GM12878 (cell line): ENCODE results near the gene FGGY. TPM values are rescaled to one million over a fixed set of nuclear protein-coding genes. Genes with fewer than 3 reads are reported as not detected.
"Not testable (repeated sequence)": the region's sequence is repeated elsewhere in the genome, so short reads cannot be mapped to it uniquely, and the experiment has no call there.

Experiments
- ATAC-seq: fragments of 200-7000 bp; cut with Tn5 transposase; 3 replicates; pipeline ENCODE4 v1.9.1; 2020; ENCODE audit warnings: mild to moderate bottlenecking, moderate library complexity
- BruUV-seq: library from RNA; stranded (reverse); fragments of 400-500 nt; replicated peaks from 2 replicates; lab custom pipeline; 2021; lab: Mats Ljungman, UMichigan
- CTCF ChIA-PET: fragments of 300-600 bp; sonication (Branson Sonifier 250); formaldehyde crosslinking; extraction: SDS; loops from one replicate; lab custom pipeline; 2021; ENCODE audit warnings: inconsistent platforms; lab: Yijun Ruan, JAX
- POLR2A ChIA-PET: fragments of 350-600 bp; formaldehyde crosslinking; extraction: SDS; loops from one replicate; lab custom pipeline; 2021; ENCODE audit warnings: inconsistent platforms; lab: Charles Lee
- RAD21 ChIA-PET: fragments of 300-600 bp; sonication (Branson Sonifier 250); formaldehyde crosslinking; loops from one replicate; lab custom pipeline; 2023; ENCODE audit warnings: antibody characterized with exemption; ENCODE audit not compliant: unreplicated experiment; lab: Charles Lee
- SMC1A ChIA-PET: fragments of 300-600 bp; sonication (Branson Sonifier 250); formaldehyde crosslinking; loops from one replicate; lab custom pipeline; 2023; ENCODE audit not compliant: unreplicated experiment, uncharacterized antibody; lab: Charles Lee
- DNase-seq: peaks from one replicate; pipeline ENCODE4 v3.0.0-alpha.2; 2011; ENCODE audit warnings: low read depth, low spot score
- FAIRE-seq: peaks from 3 replicates; lab custom pipeline; 2011; peaks lifted over from hg19 to GRCh38; lab: Jason Lieb, UNC
- H2AFZ ChIP-seq: 2 replicates; pipeline ENCODE4 v1.6.0; 2011; ENCODE audit warnings: low read depth, low read length, control low read depth; ENCODE audit not compliant: control insufficient read depth
- H3K27ac ChIP-seq: 2 replicates; pipeline ENCODE4 v1.5.1; 2011; ENCODE audit warnings: control low read depth; ENCODE audit not compliant: control insufficient read depth, insufficient read depth
- H3K27me3 ChIP-seq, 2 experiments: replicated peaks in 1 of 2; 2 replicates each; pipeline versions ENCODE4 v1.6.0 to v1.6.1; 2011; ENCODE audit warnings: low read length in 1 of 2; ENCODE audit not compliant: control insufficient read depth in 2 of 2, insufficient read depth in 2 of 2
- H3K36me3 ChIP-seq, 2 experiments: 2 replicates each; pipeline ENCODE4 v1.5.1; 2011; ENCODE audit warnings: low read length in 1 of 2; ENCODE audit not compliant: control insufficient read depth in 2 of 2, insufficient read depth in 2 of 2
- H3K4me1 ChIP-seq: 2 replicates; pipeline ENCODE4 v1.6.1; 2011; ENCODE audit warnings: mild to moderate bottlenecking, low read length, moderate library complexity, mixed read lengths; ENCODE audit not compliant: control insufficient read depth, insufficient read depth
- H3K4me2 ChIP-seq: 2 replicates; pipeline ENCODE4 v1.6.0; 2011; ENCODE audit warnings: control low read depth; ENCODE audit not compliant: control insufficient read depth, insufficient read depth
- H3K4me3 ChIP-seq: fragments of 200-600 bp; sonication (generic); 2 replicates; pipeline ENCODE4 v1.5.1; 2016
- H3K79me2 ChIP-seq: 2 replicates; pipeline ENCODE4 v1.6.0; 2011; ENCODE audit warnings: low read length; ENCODE audit not compliant: control insufficient read depth, insufficient read depth
- H3K9ac ChIP-seq: 2 replicates; pipeline ENCODE4 v1.8.0; 2011; ENCODE audit warnings: low read length, control low read depth, mixed read lengths; ENCODE audit not compliant: control insufficient read depth, insufficient read depth
- H3K9me3 ChIP-seq: replicated peaks from 3 replicates; pipeline ENCODE4 v1.5.1; 2011; ENCODE audit warnings: mild to moderate bottlenecking, low read length; ENCODE audit not compliant: control insufficient read depth, insufficient read depth
- H4K20me1 ChIP-seq: 2 replicates; pipeline ENCODE4 v1.6.0; 2011; ENCODE audit not compliant: control insufficient read depth, insufficient read depth
- BMI1 ChIP-seq: fragments of 450-650 bp; IDR thresholded peaks from 2 replicates; pipeline ENCODE4 v1.6.1; 2016; ENCODE audit warnings: mild to moderate bottlenecking, moderate library complexity, borderline replicate concordance
- KAT2A ChIP-seq: conservative IDR thresholded peaks from 2 replicates; pipeline ENCODE4 v1.6.1; 2011; ENCODE audit warnings: low read depth, low read length; ENCODE audit not compliant: control insufficient read depth
- MEF2A ChIP-seq: IDR thresholded peaks from 2 replicates; pipeline ENCODE4 v1.6.1; 2011; ENCODE audit warnings: low read depth, mild to moderate bottlenecking, low read length, moderate library complexity; ENCODE audit not compliant: insufficient read depth
- RAD21 ChIP-seq: IDR thresholded peaks from 2 replicates; pipeline ENCODE4 v1.6.1; 2011; ENCODE audit warnings: mild to moderate bottlenecking, low read depth, low read length, moderate library complexity; ENCODE audit not compliant: insufficient read depth
- RBBP5 ChIP-seq: fragments of 200-600 bp; sonication (generic); conservative IDR thresholded peaks from 2 replicates; pipeline ENCODE4 v1.6.1; 2016
- SUPT20H ChIP-seq: IDR thresholded peaks from 2 replicates; pipeline ENCODE4 v1.6.1; 2011; ENCODE audit warnings: low read depth, mild to moderate bottlenecking, low read length, moderate library complexity, borderline replicate concordance; ENCODE audit not compliant: control insufficient read depth
- ZSCAN29 ChIP-seq: fragments of 450-650 bp; IDR thresholded peaks from 2 replicates; pipeline ENCODE4 v1.6.1; 2017; ENCODE audit warnings: mild to moderate bottlenecking, moderate library complexity
- WGBS: methylation state at CpG from one replicate; pipeline ENCODE4 v1.1.6; 2016; ENCODE audit warnings: low lambda C conversion rate; ENCODE audit not compliant: insufficient replicate concordance, insufficient coverage; ENCODE audit errors: missing lambda C conversion rate; 5-methylcytosine and 5-hydroxymethylcytosine counted together
- in situ Hi-C: fragments of 300-500 bp; cut with MboI; formaldehyde crosslinking; loops from 9 replicates; pipeline ENCODE4 v1.14.3; 2018; ENCODE audit warnings: mixed read lengths
- intact Hi-C: fragments of 100-400 bp; cut with micrococcal nuclease; formaldehyde crosslinking; loops from one replicate; pipeline ENCODE4 v1.14.2; 2022; ENCODE audit not compliant: unreplicated experiment
- polyA plus RNA-seq, 11 experiments: library from polyadenylated mRNA; depleted of rRNA in 4 of 11; unstranded in 6 of 11; stranded (reverse) in 5 of 11; fragments of >200 nt; fragmentation: Nextera tagmentation in 4 of 11; fragmentation: Illumina TruSeq in 1 of 11; extraction: Ambion mirVana in 4 of 11; extraction: Trizol in 1 of 11; gene quantifications; 1 replicate in 1 of 11; 2 replicates in 10 of 11; pipeline versions ENCODE4 v1.2.1 to v1.2.3, GENCODE V29; 2011 to 2016; ENCODE audit warnings: inconsistent platforms in 2 of 11, missing spikeins in 2 of 11, low read depth in 1 of 11
- total RNA-seq, 4 experiments: library from RNA; depleted of rRNA in 3 of 4; stranded (reverse); fragments of >200 nt in 3 of 4; fragmentation: Illumina TruSeq in 1 of 4; extraction: Trizol in 1 of 4; gene quantifications; 2 replicates each; pipeline versions ENCODE4 v1.2.1 to v1.2.3, GENCODE V29; 2013 to 2021
- TF ChIP-seq, protein P1 (sequence below): fragments of 450-650 bp; IDR thresholded peaks from 2 replicates; pipeline ENCODE4 v1.6.1; 2017; ENCODE audit warnings: low read depth, mild to moderate bottlenecking, moderate library complexity

FGGY gene
- total and polyA plus RNA-seq, 10 of the 15 experiments (the other 5 are each of a cell fraction or from before 2014, with no cell fraction given): 6.2 to 11.9 (median 7.5) TPM

DNA sequence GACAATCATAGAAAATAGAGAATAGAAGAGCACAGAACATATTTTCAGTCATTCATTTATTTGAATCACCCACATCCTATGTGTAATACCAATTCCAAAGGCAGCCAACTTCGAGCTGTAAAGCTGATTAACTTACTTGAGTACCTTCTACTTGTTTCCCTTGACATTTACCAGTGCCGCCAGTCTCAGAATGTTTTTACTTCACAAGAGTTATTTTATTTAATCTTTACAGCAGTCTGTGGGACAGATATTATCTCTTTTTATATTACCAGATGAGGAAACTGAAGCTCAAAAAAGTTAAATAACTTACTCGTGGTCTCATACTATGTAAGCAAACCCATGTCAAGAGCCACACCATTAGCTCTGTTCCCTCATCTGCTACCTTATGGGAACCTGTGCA lies 56.6 kb downstream of the FGGY start:
- ChIA-PET POLR2A (interaction anchor here (0.6 to 1.6 kb wide), 2 partner anchors 10 to 57 kb away, joined by 3 to 4 read pairs; no protein-coding TSS in a partner anchor), RAD21 (interaction anchor here (1.1 to 1.2 kb wide), 3 partner anchors 13 to 87 kb away, joined by 3 to 5 read pairs (median 3); no protein-coding TSS in a partner anchor), CTCF (interaction anchor here (0.9 to 1.5 kb wide), 2 partner anchors 10 to 346 kb away, joined by 3 to 9 read pairs; no protein-coding TSS in a partner anchor), SMC1A (interaction anchor here (0.9 to 5.6 kb wide), 12 partner anchors 10 to 149 kb away, joined by 3 to 31 read pairs (median 4); partner anchors contain the start of gene FGGY)
- no peak overlapping the region for H2AFZ ChIP-seq
- no peak for ATAC-seq
- intact Hi-C loops (no loop called here), in situ Hi-C loops (no loop called here)
- no peak for FAIRE-seq
- no peak overlapping the region for H3K27ac ChIP-seq
- H3K9ac ChIP-seq: no peak overlapping the region
- H3K79me2 ChIP-seq: no peaks in the 10 kb centered on the region
- WGBS: 96% methylated on average over 3 of the region's 3 CpGs
- H3K9me3 ChIP-seq: no peaks in the 10 kb centered on the region
- no peaks in the 10 kb centered on the region for H3K36me3 ChIP-seq
- no peaks in the 10 kb centered on the region for H4K20me1 ChIP-seq
- TF ChIP-seq KAT2A (no peak), MEF2A (no peak), ZSCAN29 (no peak), RAD21 (no peak), SUPT20H (no peak), BMI1 (no peak), RBBP5 (no peak)
- TF ChIP-seq, protein P1, sequence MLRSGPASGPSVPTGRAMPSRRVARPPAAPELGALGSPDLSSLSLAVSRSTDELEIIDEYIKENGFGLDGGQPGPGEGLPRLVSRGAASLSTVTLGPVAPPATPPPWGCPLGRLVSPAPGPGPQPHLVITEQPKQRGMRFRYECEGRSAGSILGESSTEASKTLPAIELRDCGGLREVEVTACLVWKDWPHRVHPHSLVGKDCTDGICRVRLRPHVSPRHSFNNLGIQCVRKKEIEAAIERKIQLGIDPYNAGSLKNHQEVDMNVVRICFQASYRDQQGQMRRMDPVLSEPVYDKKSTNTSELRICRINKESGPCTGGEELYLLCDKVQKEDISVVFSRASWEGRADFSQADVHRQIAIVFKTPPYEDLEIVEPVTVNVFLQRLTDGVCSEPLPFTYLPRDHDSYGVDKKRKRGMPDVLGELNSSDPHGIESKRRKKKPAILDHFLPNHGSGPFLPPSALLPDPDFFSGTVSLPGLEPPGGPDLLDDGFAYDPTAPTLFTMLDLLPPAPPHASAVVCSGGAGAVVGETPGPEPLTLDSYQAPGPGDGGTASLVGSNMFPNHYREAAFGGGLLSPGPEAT: no peak
- H3K4me2 ChIP-seq: no peak overlapping the region
- H3K4me3 ChIP-seq: no peak overlapping the region
- peaks cover 6% of the 10 kb centered on the region; the same call in 1 of the 2 replicates for H3K4me1 ChIP-seq
- H3K27me3 ChIP-seq: no peaks in the 10 kb centered on the region
- no TSS peak for BruUV-seq
- no peak for DNase-seq

DNA sequence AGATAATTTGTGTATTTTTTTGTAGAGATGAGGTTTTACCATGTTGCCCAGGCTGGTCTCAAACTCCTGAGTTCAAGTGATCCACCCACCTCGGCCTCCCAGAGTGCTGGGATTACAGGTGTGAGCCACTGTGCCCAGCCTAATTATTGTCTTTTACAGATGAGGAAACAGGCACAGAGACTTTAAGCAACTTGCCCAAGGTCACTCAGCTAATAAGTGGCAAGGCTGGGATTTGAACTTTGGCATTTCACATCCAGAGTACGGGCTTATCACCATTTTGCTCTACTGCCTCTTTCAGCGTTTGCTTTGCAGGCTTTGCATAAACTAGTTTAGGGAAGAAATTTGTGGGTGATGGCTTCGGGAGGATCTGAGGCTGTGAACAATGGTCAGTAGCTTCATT lies 57.3 kb downstream of the FGGY start:
- H3K27ac ChIP-seq: peak overlapping the region; percentile 3; the same call in 1 of the 2 replicates
- in situ Hi-C loops, H3K9ac ChIP-seq, H3K9me3 ChIP-seq, H4K20me1 ChIP-seq, FAIRE-seq, H2AFZ ChIP-seq, BruUV-seq, H3K4me1 ChIP-seq, intact Hi-C loops, DNase-seq, H3K36me3 ChIP-seq, H3K27me3 ChIP-seq, ATAC-seq, H3K4me2 ChIP-seq, H3K79me2 ChIP-seq, H3K4me3 ChIP-seq: not testable (repeated sequence)
- CTCF ChIA-PET: interaction anchor here (0.9 to 1.5 kb wide), 2 partner anchors 11 to 246 kb away, joined by 3 to 9 read pairs; no protein-coding TSS in a partner anchor
- POLR2A ChIA-PET: interaction anchor here (1.0 to 1.6 kb wide), 2 partner anchors 10 to 57 kb away, joined by 3 to 4 read pairs; no protein-coding TSS in a partner anchor
- WGBS: 38% methylated on average over 4 of the region's 4 CpGs
- SMC1A ChIA-PET: interaction anchor here (0.9 to 5.6 kb wide), 11 partner anchors 11 to 308 kb away, joined by 3 to 31 read pairs (median 5); partner anchors contain the start of gene FGGY
- RAD21 ChIA-PET: interaction anchor here (0.9 to 1.2 kb wide), 5 partner anchors 14 to 88 kb away, joined by 3 to 5 read pairs (median 3); no protein-coding TSS in a partner anchor
